ENCODE measurements around the gene CDADC1.

DNA sequence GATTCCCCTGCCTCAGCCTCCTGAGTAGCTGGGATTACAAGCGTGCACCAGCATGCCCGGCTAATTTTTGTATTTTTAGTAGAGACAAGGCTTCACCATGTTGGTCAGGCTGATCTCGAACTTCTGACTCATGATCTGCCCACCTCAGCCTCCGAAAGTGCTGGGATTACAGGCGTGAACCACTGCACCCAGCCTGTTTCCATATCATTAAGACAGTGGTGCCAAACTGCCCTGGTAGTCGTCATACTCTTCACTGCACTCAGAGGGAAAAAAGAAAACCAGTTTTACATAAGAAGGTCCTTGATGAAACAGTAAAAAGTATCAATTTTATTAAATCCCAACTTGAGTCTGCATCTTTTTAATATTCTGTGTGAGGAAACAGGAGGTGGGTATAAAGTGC lies 14.9 kb downstream of the CDADC1 start:
- TF ChIP-seq EZH2 (IDR thresholded peaks at IDR 0.05) (no peak), POLR2AphosphoS5 (IDR thresholded peaks at IDR 0.05; ENCODE audit: borderline replicate concordance, low read depth, low read length) (no peak), FOXP2 (optimal IDR thresholded peaks at IDR 0.05; ENCODE audit: control extremely low read depth, extremely low read length, insufficient read depth) (no peak)

Measured in SK-N-MC (cell line).